OCI-LY1 (cell line): ENCODE measurements around the gene KRTAP10-4.
"Not testable (repeated sequence)": the region's sequence is repeated elsewhere in the genome, so short reads cannot be mapped to it uniquely, and the experiment has no call there.

Experiments used
- H2AFZ ChIP-seq: fragments of 200-600 bp; sonication (generic), shearing (Covaris generic); 2 replicates; pipeline ENCODE4 v1.6.0; 2014; ENCODE audit warnings: antibody characterized with exemption, mild to moderate bottlenecking, low read length
- H3F3A ChIP-seq: fragments of 200-600 bp; sonication (generic), shearing (Covaris generic); 2 replicates; pipeline ENCODE4 v1.6.0; 2014; ENCODE audit warnings: mild to moderate bottlenecking, antibody characterized with exemption, low read length, moderate library complexity; ENCODE audit not compliant: insufficient read depth
- H3K27ac ChIP-seq: fragments of 200-600 bp; sonication (generic); 2 replicates; pipeline ENCODE4 v1.5.1; 2014; ENCODE audit warnings: low read length, mixed run types, mild to moderate bottlenecking, low read depth; ENCODE audit not compliant: poor library complexity, severe bottlenecking
- H3K27me3 ChIP-seq: fragments of 200-600 bp; sonication (generic); 2 replicates; pipeline ENCODE4 v1.6.0; 2014; ENCODE audit warnings: antibody characterized with exemption, mild to moderate bottlenecking, low read length, moderate library complexity; ENCODE audit not compliant: insufficient read depth
- H3K36me3 ChIP-seq: fragments of 200-600 bp; sonication (generic); 2 replicates; pipeline ENCODE4 v1.6.1; 2014; ENCODE audit warnings: mild to moderate bottlenecking, antibody characterized with exemption, low read length, moderate library complexity, mixed read lengths; ENCODE audit not compliant: insufficient read depth
- H3K4me1 ChIP-seq: fragments of 200-600 bp; sonication (generic); 2 replicates; pipeline ENCODE4 v1.5.1; 2014; ENCODE audit warnings: mild to moderate bottlenecking, low read length, moderate library complexity; ENCODE audit not compliant: insufficient read depth, severe bottlenecking
- H3K4me2 ChIP-seq: fragments of 200-600 bp; sonication (generic), shearing (Covaris generic); 2 replicates; pipeline ENCODE4 v1.6.1; 2014; ENCODE audit warnings: low read length
- H3K4me3 ChIP-seq: fragments of 200-600 bp; sonication (generic); 2 replicates; pipeline ENCODE4 v1.5.1; 2014; ENCODE audit warnings: low read length, low read depth, mild to moderate bottlenecking, mixed read lengths; ENCODE audit not compliant: poor library complexity, severe bottlenecking
- H3K79me2 ChIP-seq: fragments of 200-600 bp; shearing (Covaris generic); 2 replicates; pipeline ENCODE4 v1.6.1; 2016; ENCODE audit warnings: mixed run types, low read length, mixed read lengths; ENCODE audit not compliant: insufficient read depth
- H3K9ac ChIP-seq: fragments of 200-600 bp; sonication (generic), shearing (Covaris generic); 2 replicates; pipeline ENCODE4 v1.6.1; 2014; ENCODE audit warnings: mild to moderate bottlenecking, low read length, mixed read lengths
- H3K9me2 ChIP-seq: fragments of 200-600 bp; sonication (generic), shearing (Covaris generic); 2 replicates; pipeline ENCODE4 v1.6.1; 2014; ENCODE audit warnings: low read depth, mild to moderate bottlenecking, low read length, mixed read lengths
- H3K9me3 ChIP-seq: fragments of 200-600 bp; shearing (Covaris generic); 2 replicates; pipeline ENCODE4 v1.6.1; 2014; ENCODE audit warnings: low read length, mixed read lengths
- H4K20me1 ChIP-seq: fragments of 200-600 bp; sonication (generic), shearing (Covaris generic); 2 replicates; pipeline ENCODE4 v1.6.0; 2016; ENCODE audit warnings: mild to moderate bottlenecking, low read length; ENCODE audit not compliant: insufficient read depth
- EZH2 ChIP-seq: fragments of 200-600 bp; sonication (generic), shearing (Covaris generic); IDR thresholded peaks from 2 replicates; pipeline ENCODE4 v1.8.0; 2017; ENCODE audit warnings: borderline replicate concordance, mixed run types, mild to moderate bottlenecking, antibody characterized with exemption, low read length, moderate library complexity, mixed read lengths
- TF ChIP-seq, protein P1 (sequence below): fragments of 200-600 bp; sonication (generic), shearing (Covaris generic); IDR thresholded peaks from 2 replicates; pipeline ENCODE4 v1.5.1; 2017; ENCODE audit warnings: mild to moderate bottlenecking, antibody characterized with exemption, low read length, moderate library complexity, mixed read lengths

The KRTAP10-4 gene

DNA sequence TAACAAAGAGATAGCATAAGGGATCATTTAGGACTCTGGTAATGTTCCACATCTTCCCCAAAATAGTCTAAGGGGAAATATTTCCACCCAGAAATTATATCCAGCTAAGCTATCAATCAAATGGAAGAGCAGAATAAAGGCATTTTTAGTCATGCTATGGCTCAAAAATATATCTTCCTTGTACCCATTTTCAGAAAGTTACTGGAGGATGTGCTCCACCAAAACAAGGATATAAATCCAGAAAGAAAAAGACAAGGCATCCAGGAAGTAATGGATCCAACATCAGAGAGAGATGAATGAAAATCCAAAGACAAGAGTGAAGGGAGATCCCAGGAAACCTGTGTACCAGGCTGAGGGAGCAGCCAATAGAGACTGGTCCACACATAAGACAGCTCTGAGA lies 35.7 kb downstream of the KRTAP10-4 start:
- H3K9me2 ChIP-seq: no peaks in the 10 kb centered on the region

GRCh38 chr21:44610157-44610843 lies 36.8 kb downstream of the KRTAP10-4 start:
- H3K4me3 ChIP-seq, H3K9ac ChIP-seq, H3K4me2 ChIP-seq, H3K9me2 ChIP-seq, H3K9me3 ChIP-seq, H3K27me3 ChIP-seq, H3K36me3 ChIP-seq, H3F3A ChIP-seq, H3K79me2 ChIP-seq, H3K27ac ChIP-seq, H2AFZ ChIP-seq, H3K4me1 ChIP-seq, H4K20me1 ChIP-seq: not testable (repeated sequence)

More for the DNA sequence above, 35.7 kb downstream of the KRTAP10-4 start:
- Histone ChIP-seq H4K20me1 (no peaks in the 10 kb centered on the region), H3K27me3 (no peaks in the 10 kb centered on the region), H3F3A (no peaks in the 10 kb centered on the region), H3K27ac (no peak overlapping the region), H3K9ac (no peak overlapping the region), H2AFZ (no peak overlapping the region), H3K4me3 (no peak overlapping the region), H3K36me3 (no peaks in the 10 kb centered on the region), H3K9me3 (0 out of 2 replicates have a peak, but pooled peaks cover 2% of the 10 kb centered on the region), H3K79me2 (no peaks in the 10 kb centered on the region), H3K4me2 (no peak overlapping the region), H3K4me1 (no peaks in the 10 kb centered on the region)
- TF ChIP-seq, protein P1, sequence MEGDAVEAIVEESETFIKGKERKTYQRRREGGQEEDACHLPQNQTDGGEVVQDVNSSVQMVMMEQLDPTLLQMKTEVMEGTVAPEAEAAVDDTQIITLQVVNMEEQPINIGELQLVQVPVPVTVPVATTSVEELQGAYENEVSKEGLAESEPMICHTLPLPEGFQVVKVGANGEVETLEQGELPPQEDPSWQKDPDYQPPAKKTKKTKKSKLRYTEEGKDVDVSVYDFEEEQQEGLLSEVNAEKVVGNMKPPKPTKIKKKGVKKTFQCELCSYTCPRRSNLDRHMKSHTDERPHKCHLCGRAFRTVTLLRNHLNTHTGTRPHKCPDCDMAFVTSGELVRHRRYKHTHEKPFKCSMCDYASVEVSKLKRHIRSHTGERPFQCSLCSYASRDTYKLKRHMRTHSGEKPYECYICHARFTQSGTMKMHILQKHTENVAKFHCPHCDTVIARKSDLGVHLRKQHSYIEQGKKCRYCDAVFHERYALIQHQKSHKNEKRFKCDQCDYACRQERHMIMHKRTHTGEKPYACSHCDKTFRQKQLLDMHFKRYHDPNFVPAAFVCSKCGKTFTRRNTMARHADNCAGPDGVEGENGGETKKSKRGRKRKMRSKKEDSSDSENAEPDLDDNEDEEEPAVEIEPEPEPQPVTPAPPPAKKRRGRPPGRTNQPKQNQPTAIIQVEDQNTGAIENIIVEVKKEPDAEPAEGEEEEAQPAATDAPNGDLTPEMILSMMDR: no peak
- no peak for TF ChIP-seq EZH2

DNA sequence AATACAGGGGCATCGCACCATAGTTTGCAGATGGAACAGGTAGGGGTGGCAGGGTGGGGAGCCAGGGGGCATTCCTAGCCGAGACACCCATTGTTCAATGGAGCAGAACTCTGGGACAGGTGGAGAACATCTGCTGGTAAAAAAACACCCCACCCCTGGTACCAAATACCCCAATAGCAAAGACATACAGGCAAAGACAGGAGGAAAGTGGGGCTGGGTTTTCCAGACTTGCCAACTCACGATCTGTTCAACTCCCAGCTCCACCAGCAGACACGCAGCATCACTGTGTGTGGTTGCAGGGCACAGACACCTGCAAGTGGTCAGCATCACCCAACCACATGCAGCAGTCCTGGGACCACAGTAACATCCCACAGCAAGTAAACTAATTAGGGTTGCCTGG lies 38.0 kb downstream of the KRTAP10-4 start:
- Histone ChIP-seq H3K79me2 (no peaks in the 10 kb centered on the region), H3K4me3 (no peak overlapping the region), H3K9ac (no peak overlapping the region), H4K20me1 (no peaks in the 10 kb centered on the region), H3K9me3 (0 out of 2 replicates have a peak, but pooled peaks cover 2% of the 10 kb centered on the region), H3K27me3 (no peaks in the 10 kb centered on the region), H3K4me1 (no peaks in the 10 kb centered on the region), H3K36me3 (no peaks in the 10 kb centered on the region), H3K4me2 (no peak overlapping the region), H3K27ac (no peak overlapping the region), H2AFZ (no peak overlapping the region), H3K9me2 (no peaks in the 10 kb centered on the region), H3F3A (no peaks in the 10 kb centered on the region)
- no peak for TF ChIP-seq EZH2
- TF ChIP-seq, protein P1: no peak

DNA sequence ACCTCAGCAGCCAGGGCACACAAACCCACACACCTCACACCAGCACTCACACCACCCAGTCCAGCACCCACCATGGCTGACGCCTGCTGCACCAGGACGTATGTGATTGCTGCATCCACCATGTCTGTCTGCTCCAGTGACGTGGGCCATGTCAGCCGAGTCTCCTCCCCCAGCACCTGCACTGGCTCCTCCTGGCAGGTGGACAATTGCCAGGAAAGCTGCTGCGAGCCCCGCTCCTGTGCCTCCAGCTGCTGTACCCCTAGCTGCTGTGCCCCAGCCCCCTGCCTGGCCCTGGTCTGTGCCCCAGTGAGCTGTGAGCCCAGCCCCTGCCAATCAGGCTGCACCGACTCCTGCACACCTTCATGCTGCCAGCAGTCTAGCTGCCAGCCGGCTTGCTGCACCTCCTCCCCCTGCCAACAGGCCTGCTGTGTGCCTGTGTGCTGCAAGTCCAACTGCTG lies 38.5 kb downstream of the KRTAP10-4 start, which contains the start of gene KRTAP10-8:
TSS of gene KRTAP10-8 (plus strand) at position 51 of the 458 bp plus-strand sequence. CDS start at position 73, 22 bp downstream.
- H2AFZ ChIP-seq: no peak within 1 kb of the TSS
- no peak within 1 kb of the TSS for H3K4me2 ChIP-seq
- H3K9ac ChIP-seq: no peak within 1 kb of the TSS
- no peaks in the 10 kb centered on the region for H3K79me2 ChIP-seq
- TF ChIP-seq, protein P1: no peak
- 0 out of 2 replicates have a peak, but pooled peaks cover 2% of the 10 kb centered on the region for H3K9me3 ChIP-seq
- no peak within 1 kb of the TSS for H3K4me3 ChIP-seq
- no peak within 1 kb of the TSS for H3K27ac ChIP-seq
- H3K36me3 ChIP-seq: no peaks in the 10 kb centered on the region
- H4K20me1 ChIP-seq: no peaks in the 10 kb centered on the region
- no peaks in the 10 kb centered on the region for H3K4me1 ChIP-seq
- H3K27me3 ChIP-seq: no peaks in the 10 kb centered on the region
- no peaks in the 10 kb centered on the region for H3F3A ChIP-seq
- H3K9me2 ChIP-seq: no peaks in the 10 kb centered on the region
